ENCODE data around the gene FKBP6.
A peak's percentile ranks its signal among the peaks of the same experiment; 100 is the strongest.
"Not testable (repeated sequence)": the region's sequence is repeated elsewhere in the genome, so short reads cannot be mapped to it uniquely, and the experiment has no call there.

FKBP6 gene

GRCh38 chr7:73358590-73359275 lies 30.8 kb downstream of the FKBP6 start:
- no peak for DNase-seq

GRCh38 chr7:73359306-73359705 lies 31.3 kb downstream of the FKBP6 start:
- no peak for DNase-seq

- DNase-seq = no peak
Measured at GRCh38 chr7:73359746-73360375, 31.9 kb downstream of the FKBP6 start.

GRCh38 chr7:73360590-73360989 lies 32.6 kb downstream of the FKBP6 start:
- not testable (repeated sequence) for DNase-seq

GRCh38 chr7:73363225-73364005 lies 35.5 kb downstream of the FKBP6 start:
- no peak for DNase-seq

GRCh38 chr7:73364006-73364728 lies 36.2 kb downstream of the FKBP6 start:
- peak; percentile 83 for DNase-seq

- DNase-seq = no peak
Measured at GRCh38 chr7:73366127-73366526, 38.2 kb downstream of the FKBP6 start.

GRCh38 chr7:73366990-73367389 lies 39.0 kb downstream of the FKBP6 start:
- peak; percentile 36 for DNase-seq

- no peak for DNase-seq
Measured at GRCh38 chr7:73369009-73369408, 41.0 kb downstream of the FKBP6 start.

- no peak for DNase-seq
Measured at GRCh38 chr7:73369622-73370021, 41.7 kb downstream of the FKBP6 start.

- no peak for DNase-seq
Measured at GRCh38 chr7:73373741-73374140, 45.8 kb downstream of the FKBP6 start.

- DNase-seq = not testable (repeated sequence)
Measured at GRCh38 chr7:73376262-73376661, 48.3 kb downstream of the FKBP6 start.

- DNase-seq = no peak
Measured at GRCh38 chr7:73376671-73377412, 48.9 kb downstream of the FKBP6 start.

GRCh38 chr7:73377413-73378200 lies 49.6 kb downstream of the FKBP6 start:
- DNase-seq = not testable (repeated sequence)

- no peak for DNase-seq
Measured at GRCh38 chr7:73382934-73383503, 55.1 kb downstream of the FKBP6 start.

- no peak for DNase-seq
Measured at GRCh38 chr7:73387221-73387828, 59.4 kb downstream of the FKBP6 start.

- DNase-seq = no peak
Measured at GRCh38 chr7:73387908-73388414, 60.0 kb downstream of the FKBP6 start.

- DNase-seq = no peak
Measured at GRCh38 chr7:73391396-73391795, 63.4 kb downstream of the FKBP6 start.

GRCh38 chr7:73394422-73394821 lies 66.5 kb downstream of the FKBP6 start:
- no peak for DNase-seq
